OCI-LY3 (cell line): Measurements from ENCODE around the gene CMC2.

Source experiments
- H2AFZ ChIP-seq: fragments of 200-600, 300-600 bp; shearing (Covaris generic); 2 replicates; pipeline ENCODE4 v1.6.0; 2014; ENCODE audit warnings: antibody characterized with exemption, low read depth, low read length
- H3K27ac ChIP-seq: fragments of 200-600, 300-600 bp; sonication (generic); 2 replicates; pipeline ENCODE4 v1.5.1; 2014; ENCODE audit warnings: mild to moderate bottlenecking, low read length, moderate library complexity, mixed read lengths
- H3K27me3 ChIP-seq: fragments of 200-600, 300-600 bp; sonication (generic); 2 replicates; pipeline ENCODE4 v1.6.1; 2014; ENCODE audit warnings: low read depth, low read length, mixed read lengths
- H3K36me3 ChIP-seq: fragments of 200-600, 300-600 bp; sonication (generic); replicated peaks from 2 replicates; pipeline ENCODE3; 2014; ENCODE audit warnings: low read depth, low read length, mixed read lengths
- H3K4me1 ChIP-seq: fragments of 300-600, 200-600 bp; sonication (generic); 2 replicates; pipeline ENCODE4 v1.6.1; 2014; ENCODE audit warnings: low read length, mixed read lengths
- H3K4me2 ChIP-seq: fragments of 200-600, 300-600 bp; sonication (generic); 2 replicates; pipeline ENCODE4 v1.6.1; 2014; ENCODE audit warnings: low read length, mixed read lengths
- H3K4me3 ChIP-seq: fragments of 300-600, 200-600 bp; sonication (generic); 2 replicates; pipeline ENCODE4 v1.5.1; 2014; ENCODE audit warnings: antibody characterized with exemption, mild to moderate bottlenecking, low read length, moderate library complexity
- H3K79me2 ChIP-seq: fragments of 300-600, 200-600 bp; shearing (Covaris generic); 2 replicates; pipeline ENCODE4 v1.6.1; 2014; ENCODE audit warnings: mild to moderate bottlenecking, low read length, mixed read lengths
- H3K9ac ChIP-seq: fragments of 300-600, 200-600 bp; shearing (Covaris generic); 2 replicates; pipeline ENCODE4 v1.6.0; 2014; ENCODE audit warnings: mild to moderate bottlenecking, low read length, moderate library complexity
- H3K9me3 ChIP-seq: fragments of 200-600, 300-600 bp; shearing (Covaris generic); 2 replicates; pipeline ENCODE4 v1.6.1; 2014; ENCODE audit warnings: low read length, mixed read lengths; ENCODE audit not compliant: insufficient read depth
- H4K20me1 ChIP-seq: fragments of 200-600, 300-600 bp; sonication (generic); 2 replicates; pipeline ENCODE4 v1.6.1; 2016; ENCODE audit warnings: low read length, mixed read lengths; ENCODE audit not compliant: insufficient read depth
- EZH2phosphoT487 ChIP-seq: fragments of 200-600 bp; shearing (Covaris generic); IDR thresholded peaks from 2 replicates; pipeline ENCODE4 v1.6.1; 2018; ENCODE audit warnings: antibody characterized with exemption, mixed run types, low read depth
- TF ChIP-seq, protein P1 (sequence below): fragments of 200-600, 300-600 bp; sonication (generic); IDR thresholded peaks from 2 replicates; pipeline ENCODE4 v1.5.1; 2014; ENCODE audit warnings: antibody characterized with exemption, low read length, low read depth

Gene CMC2

DNA sequence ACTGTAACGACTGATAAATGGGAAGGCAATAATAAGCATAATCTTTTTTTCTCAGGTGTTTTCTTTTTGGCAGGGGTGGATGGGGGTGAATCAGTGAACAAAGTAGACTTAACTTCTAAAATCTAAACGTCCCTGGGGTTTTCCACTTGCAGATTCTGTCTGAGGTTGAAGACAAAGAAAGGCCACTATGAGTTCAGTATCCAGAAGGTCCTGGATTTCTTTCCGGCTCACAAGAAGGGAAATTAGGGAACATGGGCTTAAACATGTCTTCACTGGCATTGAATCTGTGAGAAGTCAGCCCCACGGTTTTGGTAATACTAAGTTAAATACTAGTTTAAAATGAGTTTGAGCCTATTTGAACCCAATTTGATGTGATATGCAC lies 67.8 kb downstream of the CMC2 start:
- Histone ChIP-seq H2AFZ (no peak overlapping the region), H4K20me1 (no peaks in the 10 kb centered on the region), H3K36me3 (no peaks in the 10 kb centered on the region), H3K27ac (no peak overlapping the region), H3K4me1 (no peaks in the 10 kb centered on the region), H3K27me3 (peaks cover 5% of the 10 kb centered on the region; the same call in 1 of the 2 replicates), H3K9me3 (no peaks in the 10 kb centered on the region), H3K4me3 (no peak overlapping the region), H3K79me2 (no peaks in the 10 kb centered on the region), H3K4me2 (no peak overlapping the region), H3K9ac (no peak overlapping the region)
- no peak for TF ChIP-seq EZH2phosphoT487
- TF ChIP-seq, protein P1, sequence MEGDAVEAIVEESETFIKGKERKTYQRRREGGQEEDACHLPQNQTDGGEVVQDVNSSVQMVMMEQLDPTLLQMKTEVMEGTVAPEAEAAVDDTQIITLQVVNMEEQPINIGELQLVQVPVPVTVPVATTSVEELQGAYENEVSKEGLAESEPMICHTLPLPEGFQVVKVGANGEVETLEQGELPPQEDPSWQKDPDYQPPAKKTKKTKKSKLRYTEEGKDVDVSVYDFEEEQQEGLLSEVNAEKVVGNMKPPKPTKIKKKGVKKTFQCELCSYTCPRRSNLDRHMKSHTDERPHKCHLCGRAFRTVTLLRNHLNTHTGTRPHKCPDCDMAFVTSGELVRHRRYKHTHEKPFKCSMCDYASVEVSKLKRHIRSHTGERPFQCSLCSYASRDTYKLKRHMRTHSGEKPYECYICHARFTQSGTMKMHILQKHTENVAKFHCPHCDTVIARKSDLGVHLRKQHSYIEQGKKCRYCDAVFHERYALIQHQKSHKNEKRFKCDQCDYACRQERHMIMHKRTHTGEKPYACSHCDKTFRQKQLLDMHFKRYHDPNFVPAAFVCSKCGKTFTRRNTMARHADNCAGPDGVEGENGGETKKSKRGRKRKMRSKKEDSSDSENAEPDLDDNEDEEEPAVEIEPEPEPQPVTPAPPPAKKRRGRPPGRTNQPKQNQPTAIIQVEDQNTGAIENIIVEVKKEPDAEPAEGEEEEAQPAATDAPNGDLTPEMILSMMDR = no peak

DNA sequence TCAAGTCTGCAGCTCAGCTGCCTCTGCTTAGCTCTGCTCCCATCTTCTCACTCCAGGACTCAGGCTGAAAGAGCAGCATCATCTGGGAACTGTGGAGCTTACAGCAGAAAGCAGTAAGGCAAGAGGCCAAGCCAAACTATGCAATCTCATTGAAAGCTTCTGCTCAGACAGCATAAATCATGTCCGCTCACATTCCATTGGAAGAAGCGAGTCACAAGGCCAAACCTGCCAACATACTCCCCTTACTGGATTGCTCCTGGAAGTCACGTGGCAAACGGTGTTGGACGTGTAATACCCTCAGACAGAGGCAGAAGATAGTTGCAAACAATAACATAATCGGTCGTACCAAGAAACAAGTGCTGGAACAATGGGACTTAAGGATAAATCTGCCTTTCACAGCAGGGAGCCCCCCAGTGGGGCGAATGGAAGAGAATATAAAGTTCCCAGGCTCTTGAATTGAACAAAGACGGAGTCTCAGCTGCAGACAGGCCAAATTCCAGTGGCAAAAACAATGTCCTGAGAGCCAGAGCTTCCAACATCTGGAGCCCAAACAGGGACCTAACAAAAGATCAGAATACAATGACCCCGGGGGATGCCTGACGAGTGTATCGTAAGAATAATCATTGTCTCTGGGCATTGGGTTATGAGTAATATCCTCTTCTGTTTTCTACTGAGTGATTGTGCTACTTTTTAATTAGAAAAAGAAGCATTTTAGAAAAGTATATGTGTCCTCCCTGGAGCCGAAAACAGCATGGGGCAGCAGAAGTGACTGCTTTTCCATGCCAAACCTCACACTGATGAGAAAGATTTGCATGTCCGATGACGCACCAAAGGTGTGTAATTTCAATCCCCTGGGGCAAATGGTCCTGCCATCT lies 68.4 kb downstream of the CMC2 start:
- Histone ChIP-seq H3K4me3 (no peak overlapping the region), H3K79me2 (no peaks in the 10 kb centered on the region), H4K20me1 (no peaks in the 10 kb centered on the region), H3K27ac (no peak overlapping the region), H3K9ac (no peak overlapping the region), H2AFZ (no peak overlapping the region), H3K9me3 (no peaks in the 10 kb centered on the region), H3K4me2 (no peak overlapping the region), H3K36me3 (no peaks in the 10 kb centered on the region), H3K4me1 (no peaks in the 10 kb centered on the region), H3K27me3 (peaks cover 5% of the 10 kb centered on the region; the same call in 1 of the 2 replicates)
- TF ChIP-seq EZH2phosphoT487 = no peak
- TF ChIP-seq, protein P1 = no peak

DNA sequence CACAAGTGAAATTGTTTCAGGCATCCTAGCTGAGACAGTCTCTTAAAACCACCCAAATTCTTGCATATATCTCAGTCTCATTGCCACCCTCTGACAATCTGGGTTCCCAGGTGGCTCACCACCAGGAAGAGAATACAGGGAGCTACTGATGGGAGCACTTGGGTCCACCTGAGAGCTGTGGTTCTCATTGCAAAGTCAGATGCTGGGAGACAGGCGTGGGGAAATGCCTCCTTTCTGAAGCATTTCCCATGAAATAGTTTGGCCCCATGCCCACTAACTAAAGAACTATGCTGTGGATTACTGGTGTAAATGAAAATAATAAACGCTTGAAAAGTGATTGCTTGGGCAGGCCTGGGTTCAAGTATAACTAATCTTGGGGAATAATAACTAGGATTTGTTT lies 70.3 kb downstream of the CMC2 start:
- TF ChIP-seq EZH2phosphoT487 = no peak
- Histone ChIP-seq H4K20me1 (no peaks in the 10 kb centered on the region), H3K9me3 (no peaks in the 10 kb centered on the region), H3K4me3 (no peak overlapping the region), H3K9ac (no peak overlapping the region), H3K27me3 (peaks cover 5% of the 10 kb centered on the region; the same call in 1 of the 2 replicates), H3K79me2 (no peaks in the 10 kb centered on the region), H3K4me2 (no peak overlapping the region), H3K4me1 (no peaks in the 10 kb centered on the region), H3K36me3 (no peaks in the 10 kb centered on the region), H3K27ac (no peak overlapping the region), H2AFZ (no peak overlapping the region)

DNA sequence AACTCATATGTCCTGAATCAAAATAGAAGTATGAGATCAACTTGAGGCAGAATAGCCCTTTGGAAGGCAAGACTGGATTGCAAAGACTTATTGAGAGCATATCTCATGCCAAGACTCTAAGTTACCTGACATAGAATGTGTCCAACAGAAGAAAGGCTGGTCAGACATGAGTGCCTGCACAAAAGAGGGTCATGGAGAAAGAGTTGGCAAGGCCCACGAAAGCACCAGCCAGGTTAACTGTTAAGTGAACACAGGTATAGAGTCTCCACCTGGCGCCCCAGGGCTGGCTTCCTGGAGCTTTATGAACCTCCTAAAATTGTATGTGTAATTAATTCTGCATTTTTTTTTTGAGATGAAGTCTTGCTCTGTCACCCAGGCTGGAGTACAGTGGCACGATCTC lies 71.0 kb downstream of the CMC2 start:
- Histone ChIP-seq H3K36me3 (no peaks in the 10 kb centered on the region), H3K27me3 (peaks cover 5% of the 10 kb centered on the region; the same call in 1 of the 2 replicates), H2AFZ (no peak overlapping the region), H3K9me3 (no peaks in the 10 kb centered on the region), H3K4me2 (no peak overlapping the region), H3K79me2 (no peaks in the 10 kb centered on the region), H3K4me1 (no peaks in the 10 kb centered on the region), H4K20me1 (no peaks in the 10 kb centered on the region), H3K4me3 (no peak overlapping the region), H3K27ac (no peak overlapping the region), H3K9ac (no peak overlapping the region)
- TF ChIP-seq EZH2phosphoT487 = no peak
- TF ChIP-seq, protein P1 = no peak
